ENCODE results near the gene SLC7A11. TPM values are rescaled to one million over a fixed set of nuclear protein-coding genes. Genes with fewer than 3 reads are reported as not detected.

Gene SLC7A11
- total and polyA plus RNA-seq, 12 donors = 0.03 to 6.5 (median 0.10) TPM; not detected in 1

DNA sequence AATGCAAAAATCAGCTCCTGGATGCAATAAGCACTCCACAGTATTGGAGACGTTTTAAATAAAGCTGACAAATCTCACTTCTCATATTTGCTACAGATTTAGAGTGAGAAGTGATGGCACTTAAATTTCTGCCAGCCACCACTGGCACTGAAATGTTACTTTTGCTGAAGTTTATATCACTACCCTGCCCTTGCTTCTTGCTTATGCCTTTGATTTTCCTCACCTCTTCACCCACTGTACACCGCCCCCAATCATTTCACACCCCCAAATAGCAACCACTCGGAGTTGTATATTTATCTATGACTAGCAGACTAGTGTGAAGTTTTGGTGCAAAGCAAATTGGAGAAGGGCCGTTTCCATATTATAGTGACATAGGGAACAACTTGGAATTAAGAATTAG lies 19.9 kb upstream of the SLC7A11 start:
- intact Hi-C loops (cut with DNase I) = no loop called here
- no peaks in the 10 kb centered on the region for H3K9me3 ChIP-seq (replicated peaks in 1 of 3)
- 63 to 80% (median 70%) methylated on average over 4 of the region's 4 CpGs for WGBS, 4 donors

GRCh38 chr4:138259824-138260223 lies 17.7 kb upstream of the SLC7A11 start:
- Histone ChIP-seq H3K27me3 (no peaks in the 10 kb centered on the region), H3K36me3 (replicated peaks in 1 of 2) (no peaks in the 10 kb centered on the region), H3K4me1 (replicated peaks in 1 of 2) (no peaks in the 10 kb centered on the region), H3K27ac (no peak overlapping the region), H3K4me3 (no peak overlapping the region), H3K9me3 (replicated peaks in 1 of 3) (no peaks in the 10 kb centered on the region)
- intact Hi-C loops (cut with DNase I) = no loop called here
- TF ChIP-seq POLR2A (IDR thresholded peaks at IDR 0.05) (no peak), CTCF (IDR thresholded peaks at IDR 0.05) (no peak)
- DNase-seq = no peak
- 49 to 62% (median 55%) methylated on average over 2 of the region's 2 CpGs for WGBS, 4 donors

More for the DNA sequence above, 19.9 kb upstream of the SLC7A11 start:
- no peaks in the 10 kb centered on the region for H3K27me3 ChIP-seq
- no peak for TF ChIP-seq CTCF (IDR thresholded peaks at IDR 0.05)
- TF ChIP-seq POLR2A (IDR thresholded peaks at IDR 0.05) = no peak
- H3K36me3 ChIP-seq (replicated peaks in 1 of 2) = no peaks in the 10 kb centered on the region
- DNase-seq = no peak
- H3K27ac ChIP-seq = no peak overlapping the region
- no peak overlapping the region for H3K4me3 ChIP-seq
- no peaks in the 10 kb centered on the region for H3K4me1 ChIP-seq (replicated peaks in 1 of 2)

DNA sequence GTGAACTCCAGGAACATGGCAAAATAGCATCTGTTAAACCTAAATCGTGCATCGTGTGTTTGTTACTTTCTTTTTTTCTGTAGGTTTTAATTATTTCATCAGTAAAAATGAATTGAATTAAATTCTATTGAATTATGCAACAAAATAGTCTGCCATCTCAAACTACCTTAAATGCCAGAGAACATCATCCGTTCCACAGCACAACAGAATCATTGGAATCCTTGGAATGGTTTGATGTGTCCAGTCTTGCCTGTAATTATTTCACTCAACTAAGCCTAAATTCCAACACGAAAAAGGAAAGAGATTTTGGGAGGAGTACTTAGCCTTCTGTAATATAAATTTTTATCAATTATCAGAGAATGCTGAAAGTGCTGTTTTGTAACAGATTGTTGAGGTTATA lies 17.1 kb upstream of the SLC7A11 start:
- Histone ChIP-seq H3K4me3 (no peak overlapping the region), H3K27ac (no peak overlapping the region), H3K36me3 (replicated peaks in 1 of 2) (no peaks in the 10 kb centered on the region), H3K4me1 (replicated peaks in 1 of 2) (no peaks in the 10 kb centered on the region), H3K9me3 (replicated peaks in 1 of 3) (no peaks in the 10 kb centered on the region), H3K27me3 (no peaks in the 10 kb centered on the region)
- no peak for DNase-seq
- intact Hi-C loops (cut with DNase I) = no loop called here
- WGBS, 4 donors = 63 to 76% (median 69%) methylated on average over 4 of the region's 4 CpGs
- no peak for TF ChIP-seq POLR2A (IDR thresholded peaks at IDR 0.05)
- TF ChIP-seq CTCF (IDR thresholded peaks at IDR 0.05) = no peak

GRCh38 chr4:138256608-138257007 lies 14.5 kb upstream of the SLC7A11 start:
- Histone ChIP-seq H3K27ac (no peak overlapping the region), H3K4me1 (replicated peaks in 1 of 2) (no peaks in the 10 kb centered on the region), H3K4me3 (no peak overlapping the region), H3K9me3 (replicated peaks in 1 of 3) (no peaks in the 10 kb centered on the region), H3K36me3 (replicated peaks in 1 of 2) (no peaks in the 10 kb centered on the region), H3K27me3 (no peaks in the 10 kb centered on the region)
- no peak for DNase-seq
- TF ChIP-seq POLR2A (IDR thresholded peaks at IDR 0.05) = no peak
- TF ChIP-seq CTCF (IDR thresholded peaks at IDR 0.05) = no peak
- intact Hi-C loops (cut with DNase I) = no loop called here
- 83 to 98% (median 92%) methylated on average over 5 of the region's 5 CpGs for WGBS, 4 donors

All from adrenal gland (tissue), 12 donors.